Nephron progenitor cell (in vitro differentiated cells): ENCODE measurements around the gene ST6GALNAC3.
A peak's percentile ranks its signal among the peaks of the same experiment; 100 is the strongest.

Source experiments
- DNase-seq: peaks from one replicate; pipeline ENCODE4 v3.0.0; 2021
- H3K27ac Mint-ChIP-seq: 2 replicates; pipeline ENCODE4 v1.8.0; 2021; ENCODE audit warnings: mild to moderate bottlenecking, moderate library complexity, mixed read lengths
- H3K27me3 Mint-ChIP-seq: 2 replicates; pipeline ENCODE4 v1.8.0; 2021; ENCODE audit warnings: mild to moderate bottlenecking, low read depth, mixed read lengths; ENCODE audit not compliant: poor library complexity
- H3K36me3 Mint-ChIP-seq: 2 replicates; pipeline ENCODE4 v1.8.0; 2021; ENCODE audit warnings: low read depth, mixed read lengths
- H3K4me1 Mint-ChIP-seq: 2 replicates; pipeline ENCODE4 v1.8.0; 2021; ENCODE audit warnings: mixed read lengths
- H3K4me3 Mint-ChIP-seq: 2 replicates; pipeline ENCODE4 v1.8.0; 2021; ENCODE audit warnings: mild to moderate bottlenecking, moderate library complexity, mixed read lengths
- H3K9me3 Mint-ChIP-seq: 2 replicates; pipeline ENCODE4 v1.8.0; 2021; ENCODE audit warnings: mild to moderate bottlenecking, moderate library complexity, mixed read lengths
- CTCF ChIP-seq: fragments of 200-600 bp; sonication (generic); IDR thresholded peaks from 2 replicates; pipeline ENCODE4 v1.5.0; 2021; ENCODE audit warnings: antibody characterized with exemption

ST6GALNAC3 gene

DNA sequence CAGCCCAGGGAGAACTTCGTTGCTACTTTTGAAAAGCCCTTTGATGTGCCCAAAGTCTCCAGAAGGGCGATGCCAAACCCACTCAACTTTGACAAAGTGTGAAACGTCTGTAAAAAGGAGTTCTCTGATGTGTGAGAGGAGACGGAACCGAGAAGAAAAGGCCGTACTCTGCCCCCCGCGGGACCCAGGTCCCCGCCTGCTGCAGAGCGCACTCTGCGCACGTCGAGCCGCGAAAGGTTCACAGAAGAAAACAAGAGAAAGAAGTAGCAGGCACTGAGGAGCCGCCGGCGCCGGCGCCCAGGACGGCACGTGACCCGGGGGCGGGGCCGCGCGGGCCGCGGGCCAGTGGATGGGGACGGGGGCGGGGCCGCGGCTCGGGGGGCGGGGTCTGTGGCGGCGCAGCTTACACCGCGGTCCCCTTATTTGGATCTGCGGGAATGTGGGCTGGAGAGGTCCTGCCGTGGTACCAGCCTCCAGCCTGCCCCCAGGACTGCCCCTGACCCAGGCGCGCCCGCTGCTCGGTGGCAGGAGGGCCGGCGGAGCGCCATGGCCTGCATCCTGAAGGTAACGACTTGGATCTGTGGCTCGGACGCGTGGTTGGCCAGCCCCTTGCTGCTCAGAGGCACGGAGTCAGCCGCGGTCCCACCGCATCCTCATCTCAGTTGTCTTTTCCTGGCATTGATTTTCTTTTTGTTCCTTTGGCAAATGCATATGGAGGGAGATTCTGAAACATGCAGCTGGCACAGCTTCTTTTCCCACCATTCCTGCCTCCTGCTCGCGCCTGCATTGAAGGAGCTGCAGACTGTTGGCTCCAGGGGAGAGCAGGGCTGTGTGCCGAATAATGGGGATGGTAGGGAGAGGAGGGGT is at the start of gene ST6GALNAC3:
Gene ST6GALNAC3 (plus strand): TSS at position 426 of the 867 bp plus-strand sequence.
- Mint-ChIP-seq H3K4me3 (peak within 1 kb of the TSS; percentile 95), H3K27me3 (no peaks in the 10 kb centered on the region), H3K36me3 (no peaks in the 10 kb centered on the region), H3K4me1 (peaks cover 50% of the 10 kb centered on the region), H3K9me3 (no peaks in the 10 kb centered on the region), H3K27ac (peak within 1 kb of the TSS; percentile 95)
- TF ChIP-seq CTCF = no peak
- peak; percentile 88 for DNase-seq

DNA sequence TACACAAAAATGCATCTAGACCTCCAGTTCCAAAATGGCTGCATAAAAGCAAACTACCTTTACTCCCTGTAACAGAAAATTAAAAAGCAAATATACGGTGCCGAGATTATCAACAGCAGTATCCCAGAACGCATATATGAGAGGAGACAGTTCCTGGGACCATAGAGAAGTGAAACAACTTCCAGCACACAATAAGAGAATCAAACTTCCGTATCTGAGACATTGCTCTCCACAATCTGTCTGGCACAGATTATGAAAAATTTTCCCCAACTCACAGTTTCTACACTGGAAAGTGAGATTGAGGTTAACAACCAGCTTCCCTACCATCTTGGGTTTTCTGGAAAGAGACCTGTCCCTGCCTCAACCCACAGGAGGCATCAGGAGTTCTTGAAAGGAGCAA is 47.2 kb upstream of the ST6GALNAC3 start:
- no peak for DNase-seq
- Mint-ChIP-seq H3K27me3 (peaks cover 3% of the 10 kb centered on the region), H3K36me3 (no peaks in the 10 kb centered on the region), H3K4me1 (no peaks in the 10 kb centered on the region), H3K9me3 (no peaks in the 10 kb centered on the region), H3K27ac (no peak overlapping the region), H3K4me3 (no peak overlapping the region)
- no peak for TF ChIP-seq CTCF

DNA sequence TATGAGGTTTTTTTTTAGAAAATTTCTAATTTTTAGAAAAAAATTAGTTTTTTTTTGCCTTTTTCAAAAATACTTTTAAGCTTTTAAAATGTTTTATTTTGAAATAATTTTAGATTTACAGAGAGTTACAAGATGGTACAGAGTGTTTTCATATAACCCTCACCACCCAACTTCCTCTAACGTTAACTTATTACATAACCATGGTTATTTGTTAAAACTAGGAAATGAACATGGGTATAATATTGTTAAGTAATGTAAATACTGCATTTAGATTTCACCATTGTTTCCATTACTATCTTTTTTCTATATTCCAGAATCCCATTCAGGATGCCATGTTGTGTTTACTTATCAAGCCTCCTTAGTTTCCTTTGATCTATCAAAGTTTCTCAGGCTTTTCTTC is 45.2 kb upstream of the ST6GALNAC3 start:
- no peak overlapping the region for H3K27ac Mint-ChIP-seq
- no peak for DNase-seq
- no peak for TF ChIP-seq CTCF
- no peaks in the 10 kb centered on the region for H3K4me1 Mint-ChIP-seq
- peaks cover 3% of the 10 kb centered on the region for H3K27me3 Mint-ChIP-seq
- H3K9me3 Mint-ChIP-seq = no peaks in the 10 kb centered on the region
- H3K36me3 Mint-ChIP-seq = no peaks in the 10 kb centered on the region
- H3K4me3 Mint-ChIP-seq = no peak overlapping the region

GRCh38 chr1:76031496-76031895 is 43.0 kb upstream of the ST6GALNAC3 start:
- peaks cover 3% of the 10 kb centered on the region for H3K27me3 Mint-ChIP-seq
- H3K36me3 Mint-ChIP-seq = no peaks in the 10 kb centered on the region
- H3K27ac Mint-ChIP-seq = no peak overlapping the region
- no peaks in the 10 kb centered on the region for H3K9me3 Mint-ChIP-seq
- TF ChIP-seq CTCF = no peak
- H3K4me3 Mint-ChIP-seq = no peak overlapping the region
- H3K4me1 Mint-ChIP-seq = no peaks in the 10 kb centered on the region
- DNase-seq = no peak

GRCh38 chr1:76033800-76034475 is 40.6 kb upstream of the ST6GALNAC3 start:
- no peak for TF ChIP-seq CTCF
- no peaks in the 10 kb centered on the region for H3K27me3 Mint-ChIP-seq
- no peak for DNase-seq
- no peak overlapping the region for H3K27ac Mint-ChIP-seq
- H3K4me3 Mint-ChIP-seq = no peak overlapping the region
- H3K9me3 Mint-ChIP-seq = no peaks in the 10 kb centered on the region
- no peaks in the 10 kb centered on the region for H3K36me3 Mint-ChIP-seq
- peaks cover 15% of the 10 kb centered on the region for H3K4me1 Mint-ChIP-seq
